Skin epidermis (tissue), 12 donors: ENCODE measurements around the gene CANT1.
"Not testable (repeated sequence)": the region's sequence is repeated elsewhere in the genome, so short reads cannot be mapped to it uniquely, and the experiment has no call there.

Source experiments
- H3K27ac ChIP-seq, 21 experiments: fragments of 200-600 bp; sonication (generic) in 11 of 21; one replicate each; pipeline ENCODE4 v1.5.0; 2020; ENCODE audit warnings: mild to moderate bottlenecking in 3 of 21, inconsistent platforms in 2 of 21, moderate library complexity in 2 of 21
- H3K4me3 ChIP-seq, 7 experiments: fragments of 200-600 bp; sonication (generic) in 2 of 7; one replicate each; pipeline ENCODE4 v1.5.0; 2020; ENCODE audit warnings: inconsistent platforms in 2 of 7, mild to moderate bottlenecking in 2 of 7, moderate library complexity in 1 of 7

The CANT1 gene

DNA sequence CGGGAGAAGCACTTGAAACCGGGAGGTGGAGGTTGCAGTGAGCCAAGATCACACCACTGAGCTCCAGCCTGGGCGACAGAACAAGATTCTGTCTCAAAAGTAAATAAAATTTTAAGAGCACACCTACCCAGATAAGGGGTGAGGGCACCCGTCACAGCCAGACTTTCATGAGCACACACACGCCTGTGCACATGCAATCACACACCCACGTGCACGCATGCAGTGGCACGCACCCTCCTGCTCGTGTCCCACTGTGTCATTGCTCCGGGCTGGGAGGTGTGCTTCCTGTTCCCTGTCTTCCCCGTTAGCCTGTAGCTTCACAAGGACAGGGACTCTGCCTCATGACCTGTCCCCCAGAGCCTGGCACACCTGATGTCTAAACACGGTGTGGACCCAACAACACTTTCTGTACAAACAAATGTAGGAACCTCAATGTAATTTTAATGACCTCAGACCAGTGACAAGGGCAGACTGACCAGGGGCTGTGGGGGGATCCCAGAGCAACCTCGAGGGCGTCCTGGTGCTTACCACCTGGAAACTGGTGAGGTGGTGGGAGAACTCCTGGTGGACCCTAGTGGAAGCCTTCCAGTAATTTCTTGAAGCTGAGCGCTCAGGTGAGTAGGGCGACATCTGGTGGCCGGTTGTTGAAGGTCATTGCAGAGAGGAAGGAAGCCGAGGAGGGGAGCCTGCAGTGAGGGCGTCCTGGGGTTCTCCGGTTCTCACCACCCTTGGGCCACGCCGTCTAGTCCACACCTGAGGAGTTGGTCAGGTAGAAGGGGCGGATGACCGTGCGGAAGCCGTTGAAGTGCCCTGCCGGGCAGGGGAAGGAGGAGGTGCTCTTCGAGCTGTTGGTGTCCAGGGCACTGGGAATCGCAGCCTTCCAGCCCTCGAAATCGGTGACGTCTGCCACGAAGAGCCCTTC is 38.5 kb downstream of the CANT1 start:
- H3K4me3 ChIP-seq, result no peak overlapping the region
- peak overlapping the region in 1 of 21 experiments; percentile 37 for H3K27ac ChIP-seq

DNA sequence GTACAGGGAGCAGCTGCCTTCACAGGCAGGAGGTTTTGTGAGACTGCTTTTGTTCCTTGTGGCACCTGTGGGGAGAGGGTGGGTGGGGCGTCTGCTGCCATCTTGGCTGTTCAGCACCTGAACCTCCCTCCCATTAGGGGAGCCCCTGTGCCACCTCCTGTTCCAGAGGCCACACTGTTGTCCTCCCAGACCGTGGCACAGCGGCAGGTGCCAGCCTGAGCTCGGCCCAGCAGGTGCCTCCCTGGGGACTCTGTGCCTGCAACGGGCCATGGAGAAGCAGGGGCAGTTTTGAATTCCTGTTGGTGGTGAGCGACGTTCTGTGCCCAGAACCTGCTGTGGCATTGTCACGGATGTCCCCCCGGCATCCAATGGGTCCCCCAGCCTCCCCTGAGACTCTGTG is 39.7 kb downstream of the CANT1 start:
- H3K4me3 ChIP-seq, result no peak overlapping the region
- no peak overlapping the region for H3K27ac ChIP-seq

DNA sequence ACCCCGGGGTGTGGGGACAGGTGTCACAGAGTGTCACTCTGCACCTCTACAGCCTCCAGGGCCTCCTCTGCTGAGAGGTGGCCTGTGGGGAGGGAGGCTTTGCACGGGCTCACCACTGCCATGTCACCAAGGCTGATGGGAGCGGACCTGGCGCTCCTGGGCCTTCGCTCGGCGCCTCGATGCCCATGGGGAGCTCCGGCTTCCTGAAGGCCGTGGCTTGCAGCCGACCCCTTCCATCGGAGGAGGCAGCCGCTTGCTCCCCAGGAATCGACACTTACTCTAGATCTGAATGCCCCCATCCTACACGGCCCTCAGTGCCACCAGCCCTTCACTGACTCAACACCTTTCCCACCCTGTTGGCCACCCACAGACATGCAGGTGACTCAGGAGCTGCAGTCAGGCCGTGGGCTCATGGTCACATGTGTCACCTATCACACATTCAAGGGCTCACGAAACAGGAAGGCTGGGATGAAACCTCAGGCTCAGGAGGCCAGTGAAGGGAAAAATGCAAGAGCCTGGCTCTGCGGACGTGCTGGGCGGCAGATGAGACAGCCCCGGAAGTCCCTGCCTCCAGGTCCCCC is 41.7 kb downstream of the CANT1 start:
- Histone ChIP-seq H3K4me3 (no peak overlapping the region), H3K27ac (no peak overlapping the region)

DNA sequence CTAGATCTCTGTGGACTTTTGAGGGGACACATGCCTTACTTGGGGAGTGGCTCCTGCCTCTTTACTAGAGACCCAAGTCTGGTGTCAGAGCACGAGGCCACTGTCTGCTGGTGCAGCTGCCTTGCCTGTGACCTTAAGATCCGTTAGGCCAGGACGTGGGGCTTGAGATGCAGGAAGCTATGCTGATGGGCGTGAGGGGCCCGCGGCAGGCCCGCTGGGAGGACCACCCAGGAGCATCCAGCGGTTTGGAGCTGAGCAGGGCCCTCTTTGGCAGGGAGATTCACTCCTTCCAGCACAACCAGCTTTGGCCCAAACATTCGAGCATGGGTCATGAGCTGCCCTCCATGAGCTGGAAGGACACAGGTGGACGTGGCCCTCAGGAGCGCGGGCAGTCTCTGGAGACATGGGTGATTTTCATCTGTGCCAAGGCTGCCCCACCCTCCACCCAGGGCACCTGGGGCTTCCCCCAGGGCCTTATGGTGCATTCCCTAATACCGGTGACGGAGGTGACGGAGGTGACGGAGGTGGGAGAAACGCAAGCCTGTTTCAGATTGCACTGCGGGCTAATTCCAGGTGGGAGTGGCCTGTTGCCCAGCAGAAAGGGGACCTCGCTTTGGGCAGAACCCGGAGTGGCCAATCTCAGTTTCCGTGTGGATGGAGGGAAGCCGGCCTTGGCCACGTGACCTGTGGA is 42.5 kb downstream of the CANT1 start:
- H3K4me3 ChIP-seq, result no peak overlapping the region

DNA sequence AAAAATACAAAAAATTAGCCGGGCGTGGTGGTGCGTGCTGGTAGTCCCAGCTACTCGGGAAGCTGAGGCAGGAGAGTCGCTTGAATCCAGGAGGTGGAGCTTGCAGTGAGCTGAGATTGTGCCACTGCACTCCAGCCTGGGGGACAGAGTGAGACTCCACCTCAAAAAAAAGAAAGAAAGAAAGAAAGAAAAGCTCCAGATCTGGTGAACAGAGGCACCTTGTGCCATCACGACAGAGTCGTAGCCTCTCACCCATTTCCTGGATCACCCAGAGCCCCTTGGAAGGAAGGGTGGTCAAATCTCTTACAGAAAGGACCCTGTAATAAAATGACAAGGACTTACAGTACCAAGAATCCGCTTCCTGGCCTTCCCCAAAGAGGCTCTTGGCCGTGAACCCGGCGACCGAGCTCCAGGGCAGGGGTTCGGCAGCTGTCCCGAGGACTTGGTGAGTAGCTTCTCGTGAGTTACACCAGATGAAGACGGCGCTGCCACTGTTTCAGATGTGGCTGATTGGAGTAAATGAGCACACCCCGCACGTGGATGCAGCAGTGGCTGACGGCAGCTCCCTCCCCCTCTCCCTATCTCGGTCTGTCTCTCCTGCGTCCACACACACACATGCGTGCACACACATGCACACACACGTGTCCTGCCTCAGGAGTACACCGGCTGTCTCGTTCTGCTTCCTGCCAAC is 43.3 kb downstream of the CANT1 start:
- no peak overlapping the region for H3K4me3 ChIP-seq
- H3K27ac ChIP-seq, result no peak overlapping the region

More for the DNA sequence above, 42.5 kb downstream of the CANT1 start:
- H3K27ac ChIP-seq, result no peak overlapping the region

DNA sequence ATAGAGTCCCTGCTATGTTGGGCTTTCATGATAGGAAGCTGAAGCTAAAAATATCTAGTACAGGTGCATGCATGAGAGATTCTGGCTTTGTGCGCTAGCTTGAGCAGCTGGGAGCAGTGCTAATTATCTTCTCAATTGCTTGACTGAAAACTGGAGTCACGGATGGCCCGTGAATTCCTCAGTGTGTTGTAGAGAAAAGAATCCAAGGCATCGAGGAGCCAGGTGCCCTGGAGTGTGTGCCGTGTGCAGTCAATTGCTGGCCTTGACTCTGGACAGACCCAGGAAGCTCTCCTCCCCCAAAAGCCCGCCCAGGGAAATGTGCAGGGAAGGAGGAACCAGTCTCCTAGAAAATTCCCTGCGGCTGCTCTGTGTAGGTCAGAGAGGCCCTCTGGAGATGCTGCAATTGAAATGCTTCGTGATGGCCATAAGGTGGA is 44.1 kb downstream of the CANT1 start:
- Histone ChIP-seq H3K27ac (no peak overlapping the region), H3K4me3 (no peak overlapping the region)

DNA sequence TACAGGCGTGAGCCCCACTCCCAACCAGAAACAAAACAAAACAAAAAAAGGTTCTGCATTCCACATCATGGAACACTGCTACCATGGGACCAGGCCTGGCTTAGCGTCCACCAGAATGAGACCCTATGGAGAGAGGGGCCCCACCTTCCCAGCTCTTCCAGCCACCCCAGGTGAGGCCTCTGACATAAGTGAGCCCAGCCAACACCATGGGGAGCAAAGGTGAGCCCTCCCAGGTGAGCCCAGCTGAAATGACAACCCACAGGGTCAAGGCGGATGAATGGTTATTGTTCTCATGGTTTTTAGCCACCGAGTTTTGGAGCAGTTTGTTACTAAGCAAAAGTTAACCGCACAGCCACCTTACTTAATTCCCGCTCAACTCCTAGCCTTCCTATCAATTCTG is 46.2 kb downstream of the CANT1 start:
- Histone ChIP-seq H3K4me3 (no peak overlapping the region), H3K27ac (no peak overlapping the region)

DNA sequence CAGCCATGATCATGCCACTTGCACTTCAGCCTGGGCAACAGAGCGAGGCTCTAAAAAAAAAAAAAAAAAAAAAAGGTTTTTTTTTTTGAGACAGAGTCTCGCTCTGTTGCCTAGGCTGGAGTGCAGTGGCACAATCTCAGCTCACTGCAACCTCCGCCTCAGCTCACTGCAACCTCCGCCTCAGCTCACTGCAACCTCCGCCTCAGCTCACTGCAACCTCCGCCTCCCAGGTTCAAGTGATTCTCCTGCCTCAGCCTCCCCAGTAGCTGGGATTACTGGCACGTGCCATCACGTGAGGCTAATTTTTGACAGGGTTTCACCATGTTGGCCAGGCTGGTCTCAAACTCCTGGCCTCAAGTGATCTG is 46.6 kb downstream of the CANT1 start:
- not testable (repeated sequence) for H3K4me3 ChIP-seq, H3K27ac ChIP-seq

DNA sequence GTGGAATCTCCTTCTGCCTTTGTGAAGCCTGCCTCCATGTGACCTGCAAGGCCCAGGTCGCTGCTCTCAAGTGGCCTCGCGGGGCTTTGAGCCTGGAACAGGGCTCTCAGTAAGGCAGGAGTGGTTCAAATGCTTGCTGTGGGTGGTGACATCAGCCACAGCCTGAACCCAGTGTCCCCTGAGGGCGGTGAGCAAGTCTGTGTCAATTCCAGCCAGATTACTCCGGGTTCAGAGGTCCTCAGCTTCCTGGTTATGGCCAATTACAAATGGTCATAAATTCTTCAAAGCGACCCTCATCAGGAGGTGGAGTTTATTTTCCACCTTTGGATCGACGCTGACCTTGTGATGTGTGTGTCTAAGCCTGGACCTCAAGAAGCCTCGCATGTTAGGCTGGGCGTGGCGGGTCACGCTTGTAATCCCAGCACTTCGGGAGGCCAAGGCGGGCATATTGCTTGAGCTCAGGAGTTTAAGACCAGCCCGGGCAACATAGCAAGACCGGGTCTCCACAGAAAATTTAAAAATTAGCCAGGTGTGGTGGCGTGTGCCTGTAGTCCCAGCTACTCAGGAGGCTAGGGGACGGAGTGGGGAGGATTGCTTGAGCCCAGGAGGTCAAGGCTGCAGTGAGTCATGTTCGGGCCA is 47.1 kb downstream of the CANT1 start:
- H3K27ac ChIP-seq, result no peak overlapping the region
- H3K4me3 ChIP-seq, result no peak overlapping the region

DNA sequence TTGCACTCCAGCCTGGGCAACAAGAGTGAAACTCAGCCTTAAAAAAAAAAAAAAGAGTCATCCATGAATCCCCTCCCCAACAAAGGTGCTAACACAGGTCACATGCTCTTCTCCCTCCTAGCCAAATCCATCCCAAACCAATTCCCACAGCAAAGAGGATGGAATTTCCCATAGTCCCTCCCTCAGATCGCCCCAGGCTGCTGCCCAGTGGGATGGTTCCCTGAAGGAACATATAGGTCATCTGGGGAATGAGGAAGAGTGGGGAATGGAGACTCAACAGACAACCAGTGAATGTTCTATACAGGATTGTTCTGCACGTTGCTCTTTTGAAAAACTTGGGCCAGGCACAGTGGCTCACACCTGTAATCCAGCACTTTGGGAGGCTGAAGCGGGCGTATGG is 48.0 kb downstream of the CANT1 start:
- Histone ChIP-seq H3K4me3 (no peak overlapping the region), H3K27ac (no peak overlapping the region)

DNA sequence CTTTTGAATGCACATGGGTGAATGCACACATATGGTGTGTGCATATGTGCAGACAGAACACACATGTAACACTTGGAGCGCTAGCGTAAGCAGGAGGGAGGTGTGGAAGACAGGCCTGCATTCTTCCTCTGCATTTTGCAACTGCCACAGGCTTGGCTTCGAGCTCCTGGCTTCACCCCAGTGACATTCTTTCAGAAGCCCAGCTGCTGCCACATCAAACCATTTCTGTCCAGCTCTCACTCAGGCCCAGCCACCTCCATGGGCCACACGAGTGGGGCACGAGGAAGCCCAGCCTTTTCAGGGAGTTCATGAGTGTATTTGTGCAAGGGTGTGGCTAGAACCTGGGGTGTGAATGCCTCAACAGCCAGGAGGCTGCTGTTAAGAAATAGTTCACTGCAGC is 48.6 kb downstream of the CANT1 start:
- H3K27ac ChIP-seq, result peak overlapping the region in 2 of 21 experiments; percentile 22 to 44
- no peak overlapping the region for H3K4me3 ChIP-seq

DNA sequence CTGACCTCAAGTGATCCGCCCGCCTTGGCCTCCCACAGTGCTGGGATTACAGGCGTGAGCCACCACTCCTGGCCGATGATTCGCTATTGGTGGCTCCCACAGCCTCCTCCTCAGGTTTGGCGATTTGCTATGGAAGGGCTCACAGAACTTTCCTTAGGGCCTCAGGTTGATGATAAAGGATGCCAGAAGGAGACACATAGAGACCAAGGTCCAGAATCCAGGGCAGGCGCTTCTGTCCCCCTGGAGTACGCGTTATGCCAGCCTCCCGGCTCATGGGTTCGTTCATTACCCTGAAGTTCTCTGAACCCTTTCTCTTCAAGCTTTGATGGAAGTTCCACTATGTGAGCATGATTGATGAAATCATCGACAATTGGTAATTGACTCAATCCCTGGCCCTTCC is 49.8 kb downstream of the CANT1 start:
- H3K27ac ChIP-seq, result no peak overlapping the region
- H3K4me3 ChIP-seq, result no peak overlapping the region

DNA sequence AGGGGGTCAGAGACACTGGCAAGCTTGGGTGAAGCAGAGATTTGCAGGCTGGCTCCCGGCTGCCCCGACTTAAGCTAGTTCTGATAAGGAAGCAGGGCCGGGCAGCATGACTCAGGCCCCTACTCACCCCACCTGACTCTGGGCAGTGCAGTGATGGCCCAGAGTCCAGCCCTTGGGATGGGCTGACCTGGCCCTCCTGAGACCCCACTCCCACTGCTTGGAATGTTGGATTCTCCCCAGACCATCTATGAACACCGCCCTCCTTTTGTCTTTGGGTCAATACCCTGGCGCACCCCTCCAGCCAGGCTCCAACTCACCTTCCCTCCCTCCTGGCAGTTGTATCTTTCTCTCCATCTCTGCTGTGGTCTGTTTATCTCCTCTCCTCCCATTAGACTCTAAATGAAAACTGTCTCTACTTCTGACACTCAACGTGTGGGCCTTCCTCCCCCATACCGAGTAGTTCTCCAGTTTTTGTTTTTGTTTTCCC is 50.9 kb downstream of the CANT1 start:
- Histone ChIP-seq H3K4me3 (no peak overlapping the region), H3K27ac (no peak overlapping the region)

DNA sequence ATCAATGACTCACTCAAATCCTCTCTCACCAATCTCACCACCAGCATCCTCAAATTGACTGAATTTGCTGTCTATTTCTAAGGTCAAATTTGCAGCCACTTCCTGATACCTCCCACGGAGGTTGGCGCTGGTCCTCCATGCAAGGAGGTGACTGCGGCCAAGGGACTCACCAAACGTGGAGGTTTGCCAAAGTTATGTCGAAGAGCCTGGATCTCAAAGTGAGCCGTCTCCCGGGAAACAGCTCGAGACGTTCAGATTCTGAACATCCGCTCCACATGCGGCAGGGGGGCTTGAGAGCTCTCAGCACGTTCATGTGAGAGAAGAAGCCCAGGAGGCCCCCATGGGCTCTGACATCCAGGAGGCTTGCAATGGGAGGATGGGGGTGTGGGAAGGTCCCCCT is 52.4 kb downstream of the CANT1 start:
- Histone ChIP-seq H3K27ac (no peak overlapping the region), H3K4me3 (no peak overlapping the region)

DNA sequence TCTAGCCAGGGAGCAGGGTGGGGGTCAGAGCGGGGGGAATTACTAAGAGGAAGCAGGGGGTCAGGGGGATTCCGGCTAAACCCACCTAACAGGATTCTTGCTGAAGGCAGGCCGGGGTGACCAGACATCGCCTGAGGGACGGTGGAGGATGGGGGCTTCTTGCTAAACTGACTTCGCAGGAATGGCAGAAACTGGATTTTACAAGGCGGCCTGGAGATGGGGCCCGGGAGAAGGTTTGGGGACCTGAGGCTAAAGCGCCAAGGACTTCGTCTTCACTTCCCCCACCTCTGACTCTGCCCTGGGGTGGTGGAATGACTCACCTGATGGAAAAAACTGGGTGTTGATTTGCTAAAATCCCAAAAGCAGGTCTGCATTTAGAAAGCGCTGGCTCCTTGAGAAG is 53.3 kb downstream of the CANT1 start:
- Histone ChIP-seq H3K27ac (no peak overlapping the region), H3K4me3 (no peak overlapping the region)

DNA sequence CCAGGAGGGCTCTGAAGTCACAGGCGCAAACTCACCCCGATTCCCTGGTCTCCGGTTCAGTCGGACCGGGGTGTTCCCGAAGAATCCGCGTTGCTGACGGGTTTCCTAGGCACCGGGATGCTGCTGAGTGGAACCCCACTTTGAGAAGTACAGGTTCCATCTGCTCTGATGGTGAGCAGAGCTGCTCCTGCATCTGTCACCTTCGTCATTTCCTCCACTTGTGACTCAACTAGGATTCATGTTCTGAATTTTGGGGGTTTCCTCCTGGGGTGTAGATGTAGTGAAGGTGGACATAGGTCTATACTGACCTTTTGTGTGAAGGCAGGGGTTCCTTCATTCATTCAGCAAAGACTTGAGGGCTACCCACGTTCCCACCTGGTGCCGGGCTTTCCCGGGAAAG is 54.9 kb downstream of the CANT1 start:
- Histone ChIP-seq H3K27ac (no peak overlapping the region), H3K4me3 (no peak overlapping the region)

DNA sequence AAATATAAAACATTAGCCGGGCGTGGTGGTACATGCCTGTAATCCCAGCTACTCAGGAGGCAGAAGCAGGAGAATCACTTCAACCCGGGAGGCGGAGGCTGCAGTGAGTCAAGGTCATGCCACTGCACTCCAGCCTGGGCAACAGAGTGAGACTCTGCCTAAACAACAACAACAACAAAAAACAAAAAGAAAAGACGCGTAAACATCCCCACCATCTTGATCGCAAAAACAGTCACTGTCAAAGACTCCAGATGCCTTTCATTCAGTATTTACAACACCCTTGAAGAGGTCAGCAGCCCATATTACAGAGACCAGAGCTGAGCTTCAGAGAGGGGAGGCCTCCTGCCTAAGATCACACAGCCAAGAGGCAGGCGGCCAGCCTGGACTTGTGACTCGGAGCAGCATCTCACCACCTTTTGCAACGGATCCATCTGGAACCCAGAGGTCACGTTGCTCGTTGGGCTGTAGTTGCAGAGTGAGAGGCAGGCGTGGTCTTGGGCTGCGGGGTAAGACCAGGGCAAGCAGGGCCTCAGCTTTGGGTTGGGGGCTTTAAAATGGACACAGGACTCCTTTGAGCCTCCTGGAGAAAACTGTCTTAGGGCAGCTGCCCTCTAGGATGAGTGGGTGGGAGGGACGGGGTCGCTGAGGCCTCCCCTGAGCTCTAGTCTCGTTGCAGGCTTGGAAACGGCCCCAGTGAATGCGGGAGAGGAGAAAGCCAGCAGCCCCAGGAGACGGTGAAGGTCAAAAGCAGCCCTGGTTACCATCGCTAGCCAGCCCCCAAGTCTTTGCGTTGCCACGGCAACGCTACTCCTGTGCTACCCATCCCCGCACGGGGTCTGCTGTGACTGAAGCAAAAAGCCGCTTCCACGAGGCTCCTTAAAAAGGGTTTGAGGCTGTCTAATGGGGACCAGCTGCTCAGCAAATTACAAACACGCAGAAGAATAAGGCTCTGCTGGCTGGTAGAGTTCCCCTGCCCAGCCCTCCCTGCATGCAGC is 55.9 kb downstream of the CANT1 start:
- Histone ChIP-seq H3K27ac (peak overlapping the region in 1 of 21 experiments; percentile 29), H3K4me3 (no peak overlapping the region)

DNA sequence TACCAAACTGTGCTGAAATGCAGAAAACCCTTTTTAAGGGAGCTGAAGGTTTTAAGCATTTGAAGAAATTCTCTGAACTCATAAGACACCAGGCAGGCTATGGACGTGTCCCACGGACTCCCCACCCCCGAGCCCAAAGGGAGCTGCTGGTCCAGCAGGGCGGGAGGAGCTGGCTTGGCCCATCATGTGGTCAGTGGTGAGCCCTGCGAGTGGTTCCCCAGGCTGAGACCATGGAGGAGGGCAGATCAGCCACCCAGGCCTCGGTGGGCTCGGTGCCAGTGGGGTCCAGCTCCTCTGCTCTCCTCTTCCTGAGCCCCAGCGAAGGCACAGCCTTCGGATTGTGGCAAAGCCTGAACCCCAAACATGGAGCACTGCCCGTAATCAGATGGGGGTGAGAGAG is 56.9 kb downstream of the CANT1 start:
- no peak overlapping the region for H3K4me3 ChIP-seq
- H3K27ac ChIP-seq, result peak overlapping the region in 2 of 21 experiments; percentile 31 to 54
